ENCODE data around the gene PLEKHO2.

Gene PLEKHO2

DNA sequence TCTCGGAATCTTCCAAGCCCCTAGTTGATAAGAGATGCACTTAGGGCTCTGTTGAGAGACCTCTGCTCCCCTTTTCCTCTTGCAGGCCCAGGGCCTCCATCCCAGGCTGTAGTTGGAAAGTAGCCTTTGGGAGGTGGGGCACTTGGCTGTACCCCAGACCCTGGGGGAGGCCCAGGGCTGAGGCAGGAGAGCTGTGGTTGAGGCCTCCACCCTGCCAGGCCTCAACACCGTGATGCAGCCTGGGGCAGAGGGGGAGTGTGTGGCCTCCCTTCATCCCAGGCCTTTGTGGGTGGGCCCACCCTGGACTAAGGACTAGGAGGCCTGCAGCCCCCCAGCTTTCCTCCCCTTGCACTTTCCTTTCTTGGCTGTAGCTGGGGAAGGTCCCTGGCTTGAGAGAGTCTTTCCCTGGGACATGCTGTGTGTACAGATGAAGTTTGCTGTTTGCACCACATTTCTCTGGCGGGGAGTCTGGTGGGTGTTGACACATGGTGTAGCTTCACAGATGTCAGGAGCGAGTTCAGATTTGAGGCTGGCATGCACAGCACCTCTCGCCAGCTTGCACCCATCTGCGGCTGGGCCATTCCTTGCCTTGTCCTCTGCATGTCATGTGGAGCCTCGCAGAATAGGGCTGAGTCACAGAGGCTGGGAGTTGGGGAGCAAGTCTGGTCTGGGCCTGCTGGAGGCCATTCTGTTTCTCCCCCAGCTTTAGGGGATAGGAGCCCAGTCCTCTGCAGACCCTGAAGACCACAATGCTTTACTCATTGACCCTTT, 13.7 kb downstream of the PLEKHO2 start:
- in situ Hi-C loops (cut with MboI; ENCODE audit: low sequenced_read_pairs), result no loop called here

DNA sequence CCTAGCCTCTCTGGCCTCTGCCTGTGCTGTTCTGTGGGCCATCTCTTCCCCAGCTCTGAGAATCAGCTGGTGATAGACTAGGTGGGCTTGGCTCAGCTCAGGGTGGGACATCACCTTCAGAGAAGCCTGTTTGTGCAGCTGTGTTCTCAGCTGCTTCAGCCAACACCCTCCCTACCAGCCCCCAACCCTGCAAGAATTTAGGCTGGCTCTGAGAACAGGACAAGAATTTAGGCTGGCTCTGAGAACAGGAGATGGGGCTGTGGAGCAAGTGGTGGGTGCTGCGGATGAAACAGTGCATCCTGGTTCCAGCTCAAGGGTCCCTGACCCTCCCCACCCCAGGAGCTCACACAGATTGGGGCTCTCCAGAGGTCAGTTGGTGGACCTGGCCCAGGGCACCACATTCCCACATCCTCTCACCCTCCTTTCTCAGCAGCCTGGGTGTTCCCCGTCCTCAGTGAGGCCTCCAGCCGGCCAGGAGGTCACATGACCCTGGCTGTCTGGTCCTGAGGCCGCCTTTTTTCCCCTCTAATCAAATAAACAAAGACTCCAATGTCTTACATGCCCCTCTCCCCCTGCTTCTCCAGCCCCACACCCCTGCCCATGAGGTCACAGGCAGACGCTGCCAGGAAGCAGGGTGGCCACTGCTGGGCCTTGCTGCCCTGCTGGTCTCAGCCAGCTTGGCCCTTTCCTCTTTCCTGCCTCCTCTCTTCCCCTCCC, 14.9 kb downstream of the PLEKHO2 start:
- in situ Hi-C loops (cut with MboI; ENCODE audit: low sequenced_read_pairs), result no loop called here

DNA sequence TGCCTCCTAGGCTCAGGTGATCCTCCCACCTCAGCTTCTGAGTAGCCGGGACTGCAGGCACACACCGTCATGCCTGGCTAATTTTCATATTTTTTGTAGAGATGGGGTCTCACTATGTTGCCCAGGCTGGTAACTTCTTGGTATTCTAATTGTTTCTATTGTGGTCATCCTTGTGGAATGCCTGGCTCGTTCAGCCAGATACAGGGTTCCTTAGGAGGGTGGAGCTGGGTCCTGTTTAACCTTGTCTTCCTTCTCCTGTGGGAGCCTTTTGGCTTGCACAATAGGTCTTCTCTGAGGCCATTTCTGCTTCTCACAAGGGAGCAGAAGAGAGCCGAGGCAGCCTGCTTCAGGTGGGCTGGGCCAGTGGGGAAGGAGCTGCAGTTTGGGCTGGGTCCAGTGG, 15.7 kb downstream of the PLEKHO2 start:
- in situ Hi-C loops (cut with MboI; ENCODE audit: low sequenced_read_pairs), result no loop called here

DNA sequence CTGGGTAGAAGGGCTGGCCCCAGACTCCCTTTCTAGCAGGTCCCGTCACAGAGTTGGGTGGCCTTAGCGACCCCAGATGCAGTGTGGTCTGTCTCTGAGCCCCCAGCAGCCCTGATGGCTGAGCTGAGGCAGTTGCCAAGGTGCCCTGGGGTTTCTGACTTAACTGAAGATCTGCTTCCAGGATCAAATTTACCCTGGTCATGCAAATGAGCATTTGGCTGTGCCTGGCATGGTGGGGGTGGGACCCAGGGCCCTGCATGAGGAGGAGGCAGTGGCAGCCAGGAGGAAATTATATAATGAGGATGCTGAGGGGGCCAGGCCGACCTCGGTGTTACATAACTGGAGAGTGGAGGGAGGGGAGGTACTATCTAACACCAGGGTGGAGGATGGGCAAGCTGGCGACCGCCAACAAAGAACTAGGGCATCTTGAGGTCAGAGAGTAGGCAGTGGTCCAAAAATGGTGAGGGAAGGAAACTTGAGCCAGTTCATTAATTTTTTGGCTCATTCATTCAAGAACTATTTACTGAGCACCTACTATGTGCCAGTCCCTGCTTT, 16.4 kb downstream of the PLEKHO2 start:
- in situ Hi-C loops (cut with MboI; ENCODE audit: low sequenced_read_pairs), result no loop called here

GRCh38 chr15:64859226-64859625, 17.5 kb downstream of the PLEKHO2 start:
- in situ Hi-C loops (cut with MboI; ENCODE audit: low sequenced_read_pairs), result no loop called here

GRCh38 chr15:64861331-64861730, 19.6 kb downstream of the PLEKHO2 start:
- in situ Hi-C loops (cut with MboI; ENCODE audit: low sequenced_read_pairs), result no loop called here

DNA sequence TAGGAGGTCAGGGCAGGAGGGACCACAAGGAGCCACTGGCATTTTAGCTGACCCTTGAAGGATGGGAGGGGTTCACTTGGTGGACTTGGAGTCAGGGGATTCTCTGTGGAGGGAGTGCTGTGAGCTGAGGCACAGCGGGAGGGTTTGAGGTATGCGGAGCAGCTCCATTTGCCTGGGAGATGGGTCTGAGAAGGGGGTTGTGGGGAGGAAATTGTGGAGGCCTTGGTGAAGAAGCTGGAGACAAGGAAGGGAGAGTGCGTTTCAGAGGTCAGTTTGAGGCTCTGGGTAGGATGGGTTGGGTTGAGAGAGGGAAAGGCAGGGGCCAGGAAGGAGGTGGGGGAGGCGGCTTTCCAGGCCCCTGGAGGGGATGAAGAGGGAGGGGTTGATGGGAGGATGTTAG, 20.2 kb downstream of the PLEKHO2 start:
- in situ Hi-C loops (cut with MboI; ENCODE audit: low sequenced_read_pairs), result no loop called here

DNA sequence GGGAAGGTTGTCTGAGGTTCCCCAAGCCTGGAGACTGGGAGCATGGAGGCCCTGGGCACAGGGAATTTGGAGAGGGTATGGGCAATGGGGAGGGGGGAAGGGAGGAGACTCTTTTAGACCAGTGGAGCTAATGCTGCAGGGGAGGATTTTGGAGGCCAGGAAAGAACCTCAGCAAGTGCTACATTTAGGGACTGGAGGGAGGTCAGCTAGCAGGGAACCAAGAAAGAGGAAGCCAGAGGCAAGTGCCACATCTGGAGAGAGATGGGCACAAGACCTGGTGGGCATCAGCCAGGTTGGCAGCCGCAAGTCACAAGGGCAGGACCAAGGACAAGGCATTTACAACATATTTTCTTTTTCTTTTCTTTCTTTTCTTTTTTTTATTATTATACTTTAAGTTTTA, 20.7 kb downstream of the PLEKHO2 start:
- in situ Hi-C loops (cut with MboI; ENCODE audit: low sequenced_read_pairs), result no loop called here

DNA sequence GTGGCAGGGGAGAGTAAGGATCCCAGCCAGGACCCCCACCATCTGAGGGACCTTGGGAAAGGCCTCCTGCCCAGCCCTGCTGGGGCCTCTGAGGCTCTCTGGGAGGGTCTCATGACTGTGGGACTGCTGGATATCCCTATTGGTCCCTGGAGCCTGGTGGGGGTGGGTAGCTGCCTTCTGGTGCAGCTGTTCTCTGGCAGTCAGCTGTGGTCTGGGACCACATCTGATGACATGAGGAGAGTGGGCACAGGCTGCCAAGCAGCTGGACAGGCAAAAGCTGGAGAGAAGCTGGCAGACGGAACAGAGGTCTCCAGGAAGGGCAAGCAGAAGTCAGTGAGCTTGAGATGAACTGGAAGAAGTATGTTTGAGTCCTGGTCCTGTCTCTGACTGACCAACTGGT, 22.4 kb downstream of the PLEKHO2 start:
- in situ Hi-C loops (cut with MboI; ENCODE audit: low sequenced_read_pairs), result no loop called here

GRCh38 chr15:64865126-64865997, 23.6 kb downstream of the PLEKHO2 start:
- in situ Hi-C loops (cut with MboI; ENCODE audit: low sequenced_read_pairs), result no loop called here

DNA sequence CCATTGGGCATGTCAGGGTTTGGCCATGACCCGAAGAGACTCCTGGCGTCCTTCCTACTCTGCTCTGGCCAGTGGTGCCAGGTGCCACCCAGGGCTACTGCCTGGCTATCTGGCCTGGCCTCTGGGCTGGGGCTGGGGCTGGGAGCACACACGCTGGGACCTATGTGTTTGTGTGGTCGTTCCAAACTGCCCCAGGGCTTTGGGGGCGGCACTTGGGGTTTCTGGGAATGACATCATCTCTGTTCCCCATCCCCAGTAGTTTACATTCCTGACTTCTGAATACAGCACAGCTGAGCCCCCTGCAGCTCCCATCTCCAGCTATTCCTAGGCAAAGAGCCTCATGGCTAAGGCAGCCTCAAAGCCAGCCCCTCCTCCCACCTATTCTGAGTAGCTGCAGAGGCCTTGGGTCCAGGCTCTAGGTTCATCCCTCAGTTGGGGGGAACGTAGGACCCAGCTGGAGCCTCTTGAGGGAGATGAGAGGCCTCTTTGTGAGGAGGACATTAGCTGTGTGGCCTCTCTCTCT, 24.3 kb downstream of the PLEKHO2 start:
- in situ Hi-C loops (cut with MboI; ENCODE audit: low sequenced_read_pairs), result no loop called here

- in situ Hi-C loops (cut with MboI; ENCODE audit: low sequenced_read_pairs), result no loop called here
Measured at GRCh38 chr15:64869501-64869900, 27.8 kb downstream of the PLEKHO2 start.

GRCh38 chr15:64870353-64870752, 28.6 kb downstream of the PLEKHO2 start:
- in situ Hi-C loops (cut with MboI; ENCODE audit: low sequenced_read_pairs), result no loop called here

DNA sequence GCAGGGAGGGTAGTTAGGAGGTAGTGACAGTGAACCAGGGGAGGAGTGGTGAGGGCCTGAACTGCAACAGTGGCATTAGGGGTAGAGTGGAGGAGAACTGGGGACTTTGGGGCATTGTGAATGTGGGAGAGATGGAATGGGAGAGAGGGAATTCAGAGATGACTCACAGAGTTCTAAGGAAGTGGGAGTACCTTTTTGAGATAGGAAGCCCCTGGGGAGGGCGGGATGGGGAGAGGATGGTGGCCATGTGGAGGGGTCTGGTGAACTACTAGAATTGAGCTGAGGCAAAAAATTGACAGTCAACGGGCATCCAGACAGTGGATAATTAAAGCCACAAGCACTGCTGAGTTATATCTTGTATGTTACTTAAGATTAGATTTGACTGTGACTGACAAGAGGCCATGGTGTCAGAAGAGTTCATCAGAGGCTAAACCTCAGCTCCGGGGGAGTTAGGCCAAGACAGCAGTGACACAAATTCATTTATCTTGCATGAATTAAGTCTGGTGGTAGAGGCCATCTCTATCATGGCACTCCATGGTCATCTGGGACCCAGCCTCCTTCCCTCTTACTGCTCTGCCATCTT, 34.0 kb downstream of the PLEKHO2 start:
- in situ Hi-C loops (cut with MboI; ENCODE audit: low sequenced_read_pairs), result no loop called here

GRCh38 chr15:64877435-64877834, 35.7 kb downstream of the PLEKHO2 start:
- in situ Hi-C loops (cut with MboI; ENCODE audit: low sequenced_read_pairs), result no loop called here

- in situ Hi-C loops (cut with MboI; ENCODE audit: low sequenced_read_pairs), result no loop called here
Measured at GRCh38 chr15:64878705-64879104, 37.0 kb downstream of the PLEKHO2 start.

DNA sequence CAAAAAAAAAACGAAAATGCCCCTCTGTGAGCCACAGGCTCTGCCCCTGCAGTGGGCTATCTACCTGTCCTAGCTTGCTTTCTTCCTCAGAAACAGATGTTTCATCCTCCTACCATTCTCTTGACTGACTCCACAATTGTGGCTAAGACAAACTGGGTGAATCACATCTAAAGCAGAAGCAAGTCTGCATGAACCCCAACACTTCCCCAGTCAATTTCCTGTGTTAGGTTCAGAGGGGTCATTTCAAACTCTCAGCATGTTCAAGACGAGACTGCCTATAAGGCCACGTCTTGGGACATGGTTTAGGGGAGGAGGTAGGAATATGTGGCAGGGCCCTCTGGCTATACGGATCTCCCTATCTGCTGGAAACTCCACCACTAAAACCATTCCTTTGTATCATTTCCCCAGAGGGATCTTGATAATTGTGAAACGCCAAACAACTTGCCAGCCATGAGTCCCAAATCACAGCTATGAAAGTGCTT, 41.4 kb downstream of the PLEKHO2 start:
- in situ Hi-C loops (cut with MboI; ENCODE audit: low sequenced_read_pairs), result no loop called here

- in situ Hi-C loops (cut with MboI; ENCODE audit: low sequenced_read_pairs), result no loop called here
Measured at GRCh38 chr15:64883997-64884511, 42.3 kb downstream of the PLEKHO2 start.

DNA sequence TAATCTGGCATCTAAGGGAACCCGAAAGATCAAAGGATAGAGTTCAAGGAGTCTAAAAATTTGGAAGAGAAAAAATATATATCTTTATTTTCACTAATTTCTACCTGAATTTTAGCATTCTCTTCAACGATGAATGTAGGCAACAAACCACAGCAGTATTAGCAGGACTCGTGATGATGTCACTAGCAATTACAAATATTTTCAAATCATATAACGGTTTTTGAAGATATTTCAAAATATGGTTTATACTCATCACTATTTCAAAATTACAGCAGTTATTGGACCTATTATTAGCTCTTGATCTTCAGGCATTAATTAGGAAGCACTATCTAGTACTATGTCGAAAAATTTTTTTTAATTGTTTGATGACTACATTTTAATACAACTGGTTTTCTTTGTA, 43.0 kb downstream of the PLEKHO2 start:
- in situ Hi-C loops (cut with MboI; ENCODE audit: low sequenced_read_pairs), result no loop called here

DNA sequence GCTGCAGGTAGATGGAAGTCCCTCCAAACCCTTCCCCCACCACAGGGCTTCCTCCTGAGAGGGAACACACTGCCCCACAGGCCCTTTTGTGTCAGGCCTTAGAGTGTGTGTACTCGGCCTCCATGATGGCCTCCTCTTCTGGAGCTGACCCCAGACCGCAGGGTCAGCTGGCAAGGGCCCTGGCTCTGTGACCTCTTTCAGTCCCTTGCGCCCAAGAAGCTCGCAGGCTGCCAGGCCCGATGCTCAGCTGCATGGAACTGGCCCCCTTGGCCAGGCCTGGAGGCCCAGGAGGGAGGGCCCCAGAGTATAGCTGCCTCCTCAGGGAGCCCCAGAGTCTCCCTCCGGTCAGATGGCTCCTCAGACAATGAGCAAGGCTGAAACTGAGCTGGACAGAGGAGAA, 46.6 kb downstream of the PLEKHO2 start:
- in situ Hi-C loops (cut with MboI; ENCODE audit: low sequenced_read_pairs), result no loop called here
